Prostate gland (tissue), 2 donors: ENCODE results near the gene ANO5.

Experiments used
- CTCF ChIP-seq, 4 experiments: fragments of 200-600 bp in 2 of 4; fragments of 450-650 bp in 2 of 4; sonication (generic) in 2 of 4; IDR thresholded peaks; 1 replicate in 3 of 4; 2 replicates in 1 of 4; pipeline ENCODE4 v1.5.1; 2016 to 2019; ENCODE audit warnings: antibody characterized with exemption in 4 of 4, mild to moderate bottlenecking in 2 of 4, moderate library complexity in 2 of 4
- POLR2A ChIP-seq: fragments of 450-650 bp; IDR thresholded peaks from one replicate; pipeline ENCODE4 v1.6.1; 2016; ENCODE audit warnings: antibody characterized with exemption, mild to moderate bottlenecking

- TF ChIP-seq CTCF (IDR thresholded peaks at IDR 0.05) (no peak), POLR2A (no peak)
Measured at GRCh38 chr11:22317656-22318055, 124.8 kb downstream of the ANO5 start.
